ENCODE data around the gene ENG. TPM values are rescaled to one million over a fixed set of nuclear protein-coding genes. Genes with fewer than 3 reads are reported as not detected.

ENG gene
- total and polyA plus RNA-seq, 8 donors, result 9.7 to 42.4 (median 20.5) TPM

DNA sequence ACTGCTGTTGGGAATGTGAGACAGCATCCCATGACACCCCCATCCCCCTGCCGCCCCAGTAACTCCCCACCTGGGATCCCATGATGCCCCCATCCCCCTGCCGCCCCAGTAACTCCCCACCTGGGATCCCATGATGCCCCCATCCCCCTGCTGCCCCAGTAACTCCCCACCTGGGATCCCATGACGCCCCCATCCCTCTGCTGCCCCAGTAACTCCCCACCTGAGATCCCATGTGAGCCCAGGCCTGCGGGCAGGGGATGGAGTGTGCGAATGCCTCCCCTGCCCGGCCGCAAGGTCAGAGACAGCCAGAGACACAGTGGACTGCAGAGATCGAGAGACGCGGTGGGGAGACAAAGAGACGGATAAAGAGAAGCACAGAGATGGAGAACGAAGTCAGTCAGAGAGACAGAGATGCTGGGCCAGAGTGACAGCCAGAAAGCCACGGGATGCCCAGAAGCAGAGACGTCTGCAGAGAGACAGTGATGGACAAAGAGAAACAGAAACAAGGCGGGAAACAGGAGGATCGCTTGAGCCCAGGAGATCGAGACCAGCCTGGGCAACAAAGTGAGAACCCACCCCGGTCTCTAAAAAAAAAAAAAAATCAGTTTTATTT, 77.0 kb downstream of the ENG start:
- DNase-seq (peak in 1 of 6 donors; percentile 26), ATAC-seq (no peak), FAIRE-seq (no peak)
- H3K27ac ChIP-seq, result no peak overlapping the region
- no peaks in the 10 kb centered on the region for H3K9me3 ChIP-seq
- no peaks in the 10 kb centered on the region for H3K4me1 ChIP-seq
- intact Hi-C loops (cut with DNase I), result no loop called here
- TF ChIP-seq, protein P1, sequence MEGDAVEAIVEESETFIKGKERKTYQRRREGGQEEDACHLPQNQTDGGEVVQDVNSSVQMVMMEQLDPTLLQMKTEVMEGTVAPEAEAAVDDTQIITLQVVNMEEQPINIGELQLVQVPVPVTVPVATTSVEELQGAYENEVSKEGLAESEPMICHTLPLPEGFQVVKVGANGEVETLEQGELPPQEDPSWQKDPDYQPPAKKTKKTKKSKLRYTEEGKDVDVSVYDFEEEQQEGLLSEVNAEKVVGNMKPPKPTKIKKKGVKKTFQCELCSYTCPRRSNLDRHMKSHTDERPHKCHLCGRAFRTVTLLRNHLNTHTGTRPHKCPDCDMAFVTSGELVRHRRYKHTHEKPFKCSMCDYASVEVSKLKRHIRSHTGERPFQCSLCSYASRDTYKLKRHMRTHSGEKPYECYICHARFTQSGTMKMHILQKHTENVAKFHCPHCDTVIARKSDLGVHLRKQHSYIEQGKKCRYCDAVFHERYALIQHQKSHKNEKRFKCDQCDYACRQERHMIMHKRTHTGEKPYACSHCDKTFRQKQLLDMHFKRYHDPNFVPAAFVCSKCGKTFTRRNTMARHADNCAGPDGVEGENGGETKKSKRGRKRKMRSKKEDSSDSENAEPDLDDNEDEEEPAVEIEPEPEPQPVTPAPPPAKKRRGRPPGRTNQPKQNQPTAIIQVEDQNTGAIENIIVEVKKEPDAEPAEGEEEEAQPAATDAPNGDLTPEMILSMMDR (IDR thresholded peaks at IDR 0.05), result no peak
- H3K36me3 ChIP-seq, result no peaks in the 10 kb centered on the region
- peak overlapping the region in 1 of 4 donors; percentile 22 for H3K4me3 ChIP-seq
- WGBS, 2 donors, result 76 to 82% methylated on average over 18 of the region's 18 CpGs
- no peaks in the 10 kb centered on the region for H3K27me3 ChIP-seq

DNA sequence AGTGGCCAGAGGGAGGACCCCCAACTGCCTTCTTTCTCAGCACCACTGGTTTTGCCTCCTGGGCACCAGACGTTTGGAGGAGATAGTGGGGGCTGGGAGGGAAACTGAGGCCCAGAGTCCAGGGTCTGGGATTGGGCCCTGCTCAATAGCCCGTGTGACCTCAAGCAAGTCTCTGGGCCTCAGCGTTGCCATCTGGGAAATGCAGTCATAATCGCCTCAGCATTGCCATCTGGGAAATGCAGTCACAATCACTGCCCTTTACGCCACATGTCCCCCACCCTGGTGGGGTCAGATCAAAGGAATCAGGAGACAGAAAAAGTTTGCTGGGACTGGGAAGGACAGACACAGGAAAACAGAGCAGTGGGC, 77.6 kb downstream of the ENG start:
- no peak for ATAC-seq
- H3K27ac ChIP-seq, result no peak overlapping the region
- DNase-seq, result peak in 1 of 6 donors; percentile 17
- TF ChIP-seq, protein P1 (IDR thresholded peaks at IDR 0.05), result no peak
- no peaks in the 10 kb centered on the region for H3K4me1 ChIP-seq
- no peaks in the 10 kb centered on the region for H3K9me3 ChIP-seq
- no peaks in the 10 kb centered on the region for H3K36me3 ChIP-seq
- no peaks in the 10 kb centered on the region for H3K27me3 ChIP-seq
- intact Hi-C loops (cut with DNase I), result no loop called here
- no peak for FAIRE-seq
- 50 to 74% methylated on average over 5 of the region's 5 CpGs for WGBS, 2 donors
- peak overlapping the region in 1 of 4 donors; percentile 22 for H3K4me3 ChIP-seq

DNA sequence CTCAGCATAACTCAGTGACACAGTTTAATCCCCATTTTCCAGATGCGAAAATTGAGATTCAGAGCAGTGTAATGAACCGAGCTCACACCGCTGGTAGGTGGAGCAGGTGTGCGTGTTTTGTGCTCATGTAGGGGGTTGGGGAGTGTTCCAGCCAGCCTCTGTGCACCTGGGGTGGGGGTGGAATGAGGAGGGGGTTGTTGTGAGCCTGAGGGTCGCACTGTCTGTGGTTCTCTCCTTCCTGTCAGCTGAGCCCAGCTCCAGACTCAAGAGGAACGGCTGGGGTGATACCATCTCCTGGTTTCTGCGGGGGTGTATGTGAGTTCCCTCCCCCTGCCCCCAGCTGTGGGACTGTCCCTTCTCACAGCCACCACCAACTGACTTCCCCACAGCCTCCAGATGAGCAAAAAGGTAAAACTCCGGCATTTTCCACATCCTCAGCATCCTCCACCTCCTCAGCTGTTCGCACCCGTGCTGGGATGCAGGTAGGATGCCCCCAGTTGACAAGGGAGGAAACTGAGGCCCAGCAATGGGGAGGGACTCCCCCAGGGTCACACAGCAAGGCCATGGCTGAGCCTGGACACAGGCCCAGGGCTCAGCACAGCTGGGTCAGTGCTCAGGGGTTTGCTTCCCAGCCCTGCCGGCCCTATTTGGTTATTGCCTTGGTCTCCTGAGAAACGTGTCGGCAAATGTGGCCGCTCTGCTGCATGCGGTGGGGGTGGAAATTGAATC, 78.1 kb downstream of the ENG start:
- no peaks in the 10 kb centered on the region for H3K36me3 ChIP-seq
- H3K27ac ChIP-seq, result no peak overlapping the region
- FAIRE-seq (no peak), ATAC-seq (peak in 1 of 4 donors; percentile 12), DNase-seq (peak in 1 of 6 donors; percentile 43)
- H3K4me1 ChIP-seq, result no peaks in the 10 kb centered on the region
- H3K9me3 ChIP-seq, result no peaks in the 10 kb centered on the region
- 63 to 80% methylated on average over 14 to 15 of the region's 15 CpGs for WGBS, 2 donors
- TF ChIP-seq, protein P1 (IDR thresholded peaks at IDR 0.05), result no peak
- intact Hi-C loops (cut with DNase I), result no loop called here
- no peaks in the 10 kb centered on the region for H3K27me3 ChIP-seq
- H3K4me3 ChIP-seq, result peak overlapping the region in 1 of 4 donors; percentile 22

DNA sequence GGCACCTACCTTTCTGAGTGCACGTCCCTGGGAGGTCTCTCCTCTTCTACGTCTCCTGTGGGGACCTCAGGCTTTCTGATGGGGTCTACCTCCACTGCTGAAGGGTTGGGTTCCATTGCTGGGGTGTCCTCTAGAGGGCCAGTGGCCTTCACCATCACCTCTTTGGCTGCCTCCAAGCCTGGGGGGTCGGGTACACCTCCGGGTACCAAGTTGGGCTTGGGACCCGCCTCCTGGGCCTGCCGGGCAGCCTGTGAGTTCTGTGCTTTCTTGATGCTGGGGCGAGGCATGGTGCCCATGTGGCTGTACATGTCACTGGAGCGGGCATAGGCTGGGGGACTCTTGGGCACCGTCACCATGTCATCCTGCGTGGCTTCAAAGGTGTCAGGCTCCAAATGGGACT, 80.5 kb downstream of the ENG start:
- ATAC-seq (no peak), DNase-seq (peak in 1 of 6 donors; percentile 41), FAIRE-seq (no peak)
- 79% methylated on average over 10 of the region's 10 CpGs for WGBS, 2 donors
- H3K27ac ChIP-seq, result no peak overlapping the region
- no peaks in the 10 kb centered on the region for H3K9me3 ChIP-seq
- H3K4me1 ChIP-seq, result peaks cover 0 to 8% (median 4%) of the 10 kb centered on the region in 3 donors
- TF ChIP-seq, protein P1 (IDR thresholded peaks at IDR 0.05), result no peak
- H3K27me3 ChIP-seq, result no peaks in the 10 kb centered on the region
- H3K36me3 ChIP-seq, result no peaks in the 10 kb centered on the region
- H3K4me3 ChIP-seq, result no peak overlapping the region
- intact Hi-C loops (cut with DNase I), result no loop called here

DNA sequence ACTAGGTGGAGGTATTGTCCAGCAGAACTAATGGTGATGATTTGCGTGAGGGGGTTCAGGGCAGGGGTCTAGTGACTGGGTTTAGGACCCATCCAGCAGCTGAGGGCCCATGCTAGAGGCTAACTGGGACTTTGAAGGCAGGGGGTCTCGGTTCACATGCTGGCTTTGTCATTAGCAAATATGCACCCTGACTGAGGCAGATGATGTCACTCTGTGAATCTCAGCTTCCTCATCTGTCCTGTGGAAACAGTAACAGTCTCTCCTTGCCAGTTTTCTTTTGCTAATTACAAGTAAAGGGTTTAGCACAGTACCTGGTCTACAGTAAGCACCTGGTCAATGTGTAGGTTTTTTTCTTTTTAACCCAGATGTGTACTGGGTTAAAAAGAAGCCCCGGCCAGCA, 81.2 kb downstream of the ENG start:
- TF ChIP-seq, protein P1 (IDR thresholded peaks at IDR 0.05), result no peak
- H3K4me3 ChIP-seq, result no peak overlapping the region
- no peaks in the 10 kb centered on the region for H3K36me3 ChIP-seq
- ATAC-seq, result no peak
- no peak overlapping the region for H3K27ac ChIP-seq
- 75 to 83% methylated on average over 3 of the region's 3 CpGs for WGBS, 2 donors
- peaks cover 0 to 8% (median 4%) of the 10 kb centered on the region in 3 donors for H3K4me1 ChIP-seq
- intact Hi-C loops (cut with DNase I), result no loop called here
- no peak for FAIRE-seq
- H3K9me3 ChIP-seq, result no peaks in the 10 kb centered on the region
- DNase-seq, result no peak
- no peaks in the 10 kb centered on the region for H3K27me3 ChIP-seq

All from pancreas (tissue), 10 donors.